ENCODE data around the gene TBL1XR1.
A peak's percentile ranks its signal among the peaks of the same experiment; 100 is the strongest.

TBL1XR1 gene

GRCh38 chr3:177197041-177197726, at the start of gene TBL1XR1:
Gene TBL1XR1 (minus strand): TSS chr3:177197482. CDS start chr3:177064977, 132,505 bp downstream.
- peak; percentile 66 to 69 for DNase-seq (ENCODE audit: low read depth in 2 of 2)

GRCh38 chr3:177245250-177245649, 48.0 kb upstream of the TBL1XR1 start:
- DNase-seq (ENCODE audit: low read depth in 2 of 2), result no peak

GRCh38 chr3:177244606-177245005, 47.3 kb upstream of the TBL1XR1 start:
- DNase-seq (ENCODE audit: low read depth in 2 of 2), result no peak

- no peak for DNase-seq (ENCODE audit: low read depth in 2 of 2)
Measured at GRCh38 chr3:177238686-177239216, 41.5 kb upstream of the TBL1XR1 start.

GRCh38 chr3:177237206-177237605, 39.9 kb upstream of the TBL1XR1 start:
- no peak for DNase-seq (ENCODE audit: low read depth in 2 of 2)

- DNase-seq (ENCODE audit: low read depth in 2 of 2), result no peak
Measured at GRCh38 chr3:177236704-177237103, 39.4 kb upstream of the TBL1XR1 start.

GRCh38 chr3:177234121-177234520, 36.8 kb upstream of the TBL1XR1 start:
- DNase-seq (ENCODE audit: low read depth in 2 of 2), result no peak

GRCh38 chr3:177231242-177231641, 34.0 kb upstream of the TBL1XR1 start:
- no peak for DNase-seq (ENCODE audit: low read depth in 2 of 2)

- DNase-seq (ENCODE audit: low read depth in 2 of 2), result no peak
Measured at GRCh38 chr3:177230641-177231040, 33.4 kb upstream of the TBL1XR1 start.

- DNase-seq (ENCODE audit: low read depth in 2 of 2), result no peak
Measured at GRCh38 chr3:177229791-177230190, 32.5 kb upstream of the TBL1XR1 start.

GRCh38 chr3:177228601-177229190, 31.4 kb upstream of the TBL1XR1 start:
- DNase-seq (ENCODE audit: low read depth in 2 of 2), result no peak

- no peak for DNase-seq (ENCODE audit: low read depth in 2 of 2)
Measured at GRCh38 chr3:177224414-177224813, 27.1 kb upstream of the TBL1XR1 start.

- no peak for DNase-seq (ENCODE audit: low read depth in 2 of 2)
Measured at GRCh38 chr3:177221744-177222143, 24.5 kb upstream of the TBL1XR1 start.

- no peak for DNase-seq (ENCODE audit: low read depth in 2 of 2)
Measured at GRCh38 chr3:177220136-177220974, 23.1 kb upstream of the TBL1XR1 start.

GRCh38 chr3:177213801-177214535, 16.7 kb upstream of the TBL1XR1 start:
- no peak for DNase-seq (ENCODE audit: low read depth in 2 of 2)

GRCh38 chr3:177212756-177213155, 15.5 kb upstream of the TBL1XR1 start:
- DNase-seq (ENCODE audit: low read depth in 2 of 2), result no peak

- no peak for DNase-seq (ENCODE audit: low read depth in 2 of 2)
Measured at GRCh38 chr3:177212278-177212610, 15.0 kb upstream of the TBL1XR1 start.

- no peak for DNase-seq (ENCODE audit: low read depth in 2 of 2)
Measured at GRCh38 chr3:177211503-177212277, 14.4 kb upstream of the TBL1XR1 start.

GRCh38 chr3:177210744-177211502, 13.6 kb upstream of the TBL1XR1 start:
- no peak for DNase-seq (ENCODE audit: low read depth in 2 of 2)

GRCh38 chr3:177209509-177209908, 12.2 kb upstream of the TBL1XR1 start:
- DNase-seq (ENCODE audit: low read depth in 2 of 2), result no peak

Data from stimulated activated CD4-positive, alpha-beta T cell treated with anti-CD3 and anti-CD28 coated beads, Interleukin-15, amount 100 ng/mL, for 48 hours (primary cell).